WTC11 (cell line): ENCODE data around the gene ANK2. TPM values are rescaled to one million over a fixed set of nuclear protein-coding genes. Genes with fewer than 3 reads are reported as not detected.

Experiments used
- ATAC-seq: fragments of 200-7000 bp; cut with Tn5 transposase; 2 replicates; pipeline ENCODE4 v1.10.0; 2021; ENCODE audit warnings: mild to moderate bottlenecking, moderate library complexity
- CTCF ChIA-PET: fragments of 300-600 bp; sonication (Branson Sonifier 250); formaldehyde crosslinking; loops from one replicate; lab custom pipeline; 2021; ENCODE audit warnings: antibody characterized with exemption; lab: Charles Lee
- POLR2A ChIA-PET: fragments of 350-600 bp; sonication (Branson Sonifier 250); formaldehyde crosslinking; loops from one replicate; lab custom pipeline; 2021; ENCODE audit warnings: antibody characterized with exemption; lab: Charles Lee
- DNase-seq: peaks from one replicate; pipeline ENCODE4 v3.0.0; 2021; ENCODE audit warnings: low spot score
- H3K27ac Mint-ChIP-seq: 2 replicates; pipeline ENCODE4 v1.8.0; 2021; ENCODE audit warnings: mixed read lengths
- H3K27me3 Mint-ChIP-seq: 2 replicates; pipeline ENCODE4 v1.8.0; 2021; ENCODE audit warnings: low read depth, mild to moderate bottlenecking, moderate library complexity, mixed read lengths
- H3K36me3 Mint-ChIP-seq: 2 replicates; pipeline ENCODE4 v1.8.0; 2021; ENCODE audit warnings: mixed read lengths
- H3K4me1 Mint-ChIP-seq: 2 replicates; pipeline ENCODE4 v1.8.0; 2022; ENCODE audit warnings: mixed read lengths
- H3K4me3 Mint-ChIP-seq: 2 replicates; pipeline ENCODE4 v1.8.0; 2021; ENCODE audit warnings: mild to moderate bottlenecking, moderate library complexity, mixed read lengths
- H3K9me3 Mint-ChIP-seq: 2 replicates; pipeline ENCODE4 v1.8.0; 2021; ENCODE audit warnings: mixed read lengths
- ATF6 ChIP-seq: sonication (generic); formaldehyde crosslinking; IDR thresholded peaks from 2 replicates; pipeline ENCODE4 v1.8.1; 2023; ENCODE audit warnings: mild to moderate bottlenecking, missing genetic modification reagents
- ELF4 ChIP-seq: sonication (generic); formaldehyde crosslinking; IDR thresholded peaks from 2 replicates; pipeline ENCODE4 v1.8.1; 2022; ENCODE audit warnings: low read depth, mild to moderate bottlenecking, moderate library complexity, missing genetic modification reagents
- ETV6 ChIP-seq: sonication (generic); formaldehyde crosslinking; IDR thresholded peaks from 2 replicates; pipeline ENCODE4 v1.8.1; 2022; ENCODE audit warnings: mild to moderate bottlenecking, missing genetic modification reagents
- GRHL2 ChIP-seq: fragments of 250-450 bp; sonication (Bioruptor Pico); IDR thresholded peaks from 2 replicates; pipeline ENCODE4 v1.8.0; 2022; ENCODE audit warnings: mild to moderate bottlenecking, moderate library complexity; ENCODE audit not compliant: insufficient replicate concordance, severe bottlenecking
- MLX ChIP-seq: sonication (generic); formaldehyde crosslinking; IDR thresholded peaks from 2 replicates; pipeline ENCODE4 v1.8.1; 2023; ENCODE audit warnings: mild to moderate bottlenecking, missing genetic modification reagents, moderate library complexity
- MXD4 ChIP-seq: fragments of 250-450 bp; sonication (Bioruptor Pico); IDR thresholded peaks from 2 replicates; pipeline ENCODE4 v1.8.0; 2021; ENCODE audit warnings: mild to moderate bottlenecking, moderate library complexity, borderline replicate concordance
- SMAD4 ChIP-seq: sonication (generic); formaldehyde crosslinking; IDR thresholded peaks from 2 replicates; pipeline ENCODE4 v1.8.0; 2022; ENCODE audit warnings: mild to moderate bottlenecking, missing genetic modification reagents
- ZBTB21 ChIP-seq: sonication (generic); formaldehyde crosslinking; IDR thresholded peaks from 2 replicates; pipeline ENCODE4 v1.8.1; 2023; ENCODE audit warnings: mild to moderate bottlenecking, missing genetic modification reagents, borderline replicate concordance
- ZNF232 ChIP-seq: sonication (generic); formaldehyde crosslinking; IDR thresholded peaks from 2 replicates; pipeline ENCODE4 v1.8.0; 2022; ENCODE audit warnings: mild to moderate bottlenecking, missing genetic modification reagents
- ZNF263 ChIP-seq: sonication (generic); formaldehyde crosslinking; IDR thresholded peaks from 2 replicates; pipeline ENCODE4 v1.8.1; 2022; ENCODE audit warnings: low read depth, mild to moderate bottlenecking, moderate library complexity, missing genetic modification reagents
- ZNF281 ChIP-seq: sonication (generic); formaldehyde crosslinking; IDR thresholded peaks from 2 replicates; pipeline ENCODE4 v1.8.0; 2023; ENCODE audit warnings: mild to moderate bottlenecking, missing genetic modification reagents
- ZNF317 ChIP-seq: sonication (generic); formaldehyde crosslinking; IDR thresholded peaks from 2 replicates; pipeline ENCODE4 v1.8.1; 2023; ENCODE audit warnings: low read depth, mild to moderate bottlenecking, moderate library complexity, missing genetic modification reagents, borderline replicate concordance
- total RNA-seq: library from RNA; stranded (reverse); gene quantifications from 3 replicates; pipeline ENCODE4 v1.2.3, GENCODE V29; 2021
- TF ChIP-seq, protein P1 (sequence below): sonication (generic); formaldehyde crosslinking; IDR thresholded peaks from 2 replicates; pipeline ENCODE4 v1.8.0; 2022; ENCODE audit warnings: mild to moderate bottlenecking, missing genetic modification reagents

The ANK2 gene
- total RNA-seq, 1 experiment from 2014 or later = 27.9 TPM

DNA sequence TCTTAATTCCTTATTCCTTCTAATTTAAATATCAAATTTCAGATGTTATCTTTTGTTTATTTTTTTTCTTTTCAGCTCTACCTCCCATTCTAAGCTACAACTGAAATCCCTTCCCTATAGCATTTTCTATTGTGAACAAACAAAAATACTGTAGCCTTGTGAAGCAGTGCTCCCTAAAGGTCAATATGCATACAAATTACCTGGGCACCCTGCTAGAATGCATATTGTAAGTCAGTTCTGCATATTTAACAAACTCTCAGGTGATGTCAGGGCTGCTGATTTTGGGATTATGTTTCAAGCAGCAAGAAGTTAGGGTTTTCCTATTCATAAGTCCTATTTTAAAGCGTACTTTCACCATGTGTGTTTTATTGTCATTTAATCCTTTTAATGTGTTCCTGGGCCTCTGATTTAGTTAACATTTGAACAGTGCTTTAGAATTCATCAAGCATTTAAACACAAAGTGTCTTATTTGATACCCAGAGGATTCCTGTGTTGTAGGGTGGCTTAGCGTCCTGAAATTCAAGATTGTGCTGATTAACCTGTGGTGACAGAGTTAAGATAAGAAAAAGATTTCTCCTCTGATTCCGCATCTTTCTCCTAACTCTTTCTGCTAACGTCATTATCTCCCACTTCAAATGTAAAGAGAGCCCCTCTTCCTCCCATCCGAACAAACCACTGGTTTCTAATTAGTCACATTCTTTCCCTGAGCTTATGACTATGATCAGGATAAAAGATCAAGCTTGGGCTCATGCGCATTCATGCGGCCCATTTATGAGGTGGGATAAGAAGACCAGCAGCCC is 221.3 kb downstream of the ANK2 start:
- Mint-ChIP-seq H3K27me3 (no peaks in the 10 kb centered on the region), H3K4me1 (peaks cover 53% of the 10 kb centered on the region), H3K4me3 (peak overlapping the region; percentile 48), H3K9me3 (peaks cover 29% of the 10 kb centered on the region), H3K27ac (peak overlapping the region; percentile 90), H3K36me3 (peaks cover 34% of the 10 kb centered on the region)
- TF ChIP-seq ZBTB21 (CRISPR knock-in tag) = no peak
- TF ChIP-seq ZNF263 (CRISPR knock-in tag) = peak; percentile 50; the same call in 1 of the 2 replicates
- no peak for TF ChIP-seq ELF4 (CRISPR knock-in tag)
- TF ChIP-seq GRHL2 (CRISPR knock-in tag) = no peak
- no peak for DNase-seq
- POLR2A ChIA-PET = no interaction called here
- peak; percentile 65 for ATAC-seq
- CTCF ChIA-PET = interaction anchor here (0.8 to 1.4 kb wide), 2 partner anchors 22 to 99 kb away, joined by 3 to 4 read pairs; no protein-coding TSS in a partner anchor

GRCh38 chr4:113272523-113272922 is 223.1 kb downstream of the ANK2 start:
- H3K27ac Mint-ChIP-seq = no peak overlapping the region

More at GRCh38 chr4:113272523-113272922, 223.1 kb downstream of the ANK2 start:
- H3K27me3 Mint-ChIP-seq = no peaks in the 10 kb centered on the region
- POLR2A ChIA-PET = no interaction called here
- no peak for ATAC-seq
- H3K4me1 Mint-ChIP-seq = peaks cover 53% of the 10 kb centered on the region
- H3K36me3 Mint-ChIP-seq = peaks cover 18% of the 10 kb centered on the region
- no peak overlapping the region for H3K4me3 Mint-ChIP-seq
- no peak for DNase-seq
- CTCF ChIA-PET = interaction anchor here (1.2 kb wide), 1 partner anchor 24 kb away, joined by 3 read pairs; no protein-coding TSS in a partner anchor
- peaks cover 13% of the 10 kb centered on the region for H3K9me3 Mint-ChIP-seq
- TF ChIP-seq ZNF317 (CRISPR knock-in tag) = no peak
- no peak for TF ChIP-seq SMAD4 (CRISPR knock-in tag)
- TF ChIP-seq MLX (CRISPR knock-in tag) = no peak
- no peak for TF ChIP-seq ETV6 (CRISPR knock-in tag)
- TF ChIP-seq ZNF281 (CRISPR knock-in tag) = no peak
- TF ChIP-seq MXD4 = no peak
- no peak for TF ChIP-seq ELF4 (CRISPR knock-in tag)
- no peak for TF ChIP-seq GRHL2 (CRISPR knock-in tag)
- TF ChIP-seq ZNF232 (CRISPR knock-in tag) = no peak
- TF ChIP-seq, protein P1, sequence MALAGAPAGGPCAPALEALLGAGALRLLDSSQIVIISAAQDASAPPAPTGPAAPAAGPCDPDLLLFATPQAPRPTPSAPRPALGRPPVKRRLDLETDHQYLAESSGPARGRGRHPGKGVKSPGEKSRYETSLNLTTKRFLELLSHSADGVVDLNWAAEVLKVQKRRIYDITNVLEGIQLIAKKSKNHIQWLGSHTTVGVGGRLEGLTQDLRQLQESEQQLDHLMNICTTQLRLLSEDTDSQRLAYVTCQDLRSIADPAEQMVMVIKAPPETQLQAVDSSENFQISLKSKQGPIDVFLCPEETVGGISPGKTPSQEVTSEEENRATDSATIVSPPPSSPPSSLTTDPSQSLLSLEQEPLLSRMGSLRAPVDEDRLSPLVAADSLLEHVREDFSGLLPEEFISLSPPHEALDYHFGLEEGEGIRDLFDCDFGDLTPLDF (CRISPR knock-in tag) = no peak
- no peak for TF ChIP-seq ATF6 (CRISPR knock-in tag)
- TF ChIP-seq, all 79 proteins: peak for 0
